ENCODE measurements around the gene KCNC1.

GRCh38 chr11:17783878-17784277, 49.3 kb downstream of the KCNC1 start:
- no peak for TF ChIP-seq POLR2A (IDR thresholded peaks at IDR 0.05)
- no peak for TF ChIP-seq CTCF (IDR thresholded peaks at IDR 0.05)

Measured in sigmoid colon (tissue), 3 donors.